Bronchial epithelial cell (primary cell): ENCODE results near the gene MAFF. TPM values are rescaled to one million over a fixed set of nuclear protein-coding genes. Genes with fewer than 3 reads are reported as not detected.

Source experiments
- DNase-seq: peaks from one replicate; pipeline ENCODE4 v3.0.0-alpha.2; 2010; ENCODE audit warnings: low read depth
- FAIRE-seq: peaks from 2 replicates; lab custom pipeline; 2011; peaks lifted over from hg19 to GRCh38; lab: Jason Lieb, UNC
- H3K27me3 ChIP-seq: 2 replicates; pipeline ENCODE4 v1.5.1; 2011; ENCODE audit warnings: low read length; ENCODE audit not compliant: control insufficient read depth, insufficient read depth
- H3K36me3 ChIP-seq: 2 replicates; pipeline ENCODE4 v1.5.1; 2011; ENCODE audit warnings: low read length; ENCODE audit not compliant: control insufficient read depth, insufficient read depth
- H3K4me3 ChIP-seq: 2 replicates; pipeline ENCODE4 v1.5.1; 2011; ENCODE audit warnings: mild to moderate bottlenecking, low read depth, low read length, control low read depth
- total RNA-seq: library from RNA; depleted of rRNA; stranded (reverse); fragments of >200 nt; gene quantifications from 2 replicates; pipeline ENCODE4 v1.2.1, GENCODE V29; 2014
- TF ChIP-seq, protein P1 (sequence below): IDR thresholded peaks from 2 replicates; pipeline ENCODE4 v1.5.1; 2011; ENCODE audit warnings: mild to moderate bottlenecking, moderate library complexity, low read length, control low read depth, inconsistent platforms; ENCODE audit not compliant: insufficient read depth, severe bottlenecking

Gene MAFF
- total RNA-seq, 1 donor from 2014 or later = 25.0 TPM

DNA sequence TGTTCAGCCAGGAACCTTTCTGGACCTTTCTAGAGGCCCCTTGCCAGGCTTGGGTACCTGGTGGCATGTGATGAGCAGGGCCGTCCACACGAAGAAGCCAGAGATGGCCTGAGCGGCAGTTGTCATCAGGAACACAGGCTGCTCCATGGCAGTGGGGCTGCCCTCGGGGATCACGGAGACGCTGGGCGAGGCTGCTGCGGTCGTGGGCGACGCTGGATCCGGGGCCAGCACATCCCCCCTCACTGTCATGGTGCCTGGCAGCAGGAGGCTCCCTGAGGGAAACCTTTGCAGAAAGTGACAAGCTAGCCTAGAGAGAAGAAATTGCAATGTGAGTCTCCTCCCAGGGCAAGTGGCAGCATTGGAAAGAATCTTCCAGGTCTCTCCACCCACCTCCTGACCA is 45.9 kb downstream of the MAFF start:
- no peak overlapping the region for H3K4me3 ChIP-seq
- TF ChIP-seq, protein P1, sequence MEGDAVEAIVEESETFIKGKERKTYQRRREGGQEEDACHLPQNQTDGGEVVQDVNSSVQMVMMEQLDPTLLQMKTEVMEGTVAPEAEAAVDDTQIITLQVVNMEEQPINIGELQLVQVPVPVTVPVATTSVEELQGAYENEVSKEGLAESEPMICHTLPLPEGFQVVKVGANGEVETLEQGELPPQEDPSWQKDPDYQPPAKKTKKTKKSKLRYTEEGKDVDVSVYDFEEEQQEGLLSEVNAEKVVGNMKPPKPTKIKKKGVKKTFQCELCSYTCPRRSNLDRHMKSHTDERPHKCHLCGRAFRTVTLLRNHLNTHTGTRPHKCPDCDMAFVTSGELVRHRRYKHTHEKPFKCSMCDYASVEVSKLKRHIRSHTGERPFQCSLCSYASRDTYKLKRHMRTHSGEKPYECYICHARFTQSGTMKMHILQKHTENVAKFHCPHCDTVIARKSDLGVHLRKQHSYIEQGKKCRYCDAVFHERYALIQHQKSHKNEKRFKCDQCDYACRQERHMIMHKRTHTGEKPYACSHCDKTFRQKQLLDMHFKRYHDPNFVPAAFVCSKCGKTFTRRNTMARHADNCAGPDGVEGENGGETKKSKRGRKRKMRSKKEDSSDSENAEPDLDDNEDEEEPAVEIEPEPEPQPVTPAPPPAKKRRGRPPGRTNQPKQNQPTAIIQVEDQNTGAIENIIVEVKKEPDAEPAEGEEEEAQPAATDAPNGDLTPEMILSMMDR = no peak
- DNase-seq (no peak), FAIRE-seq (no peak)
- H3K27me3 ChIP-seq = no peaks in the 10 kb centered on the region
- H3K36me3 ChIP-seq = peaks cover 17% of the 10 kb centered on the region

DNA sequence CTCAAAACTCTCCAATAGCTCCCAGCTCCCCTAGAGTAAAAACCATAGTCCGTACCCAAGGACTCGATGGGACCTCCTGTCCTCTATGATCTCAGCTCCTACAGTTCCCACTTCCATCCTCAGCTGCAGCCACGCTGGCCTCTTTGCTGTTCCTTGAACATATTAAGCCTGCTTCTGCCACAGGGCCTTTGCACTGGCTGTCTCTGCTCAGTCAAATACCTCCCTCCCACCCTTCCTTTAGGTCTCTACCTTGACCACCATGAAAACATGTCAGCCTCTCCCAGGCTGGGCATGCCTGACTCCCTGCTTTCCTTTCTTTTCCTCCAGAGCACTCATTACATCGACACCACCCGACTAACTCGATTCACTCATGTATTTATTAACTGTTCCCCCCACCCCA is 46.5 kb downstream of the MAFF start:
- DNase-seq = no peak
- peaks cover 17% of the 10 kb centered on the region for H3K36me3 ChIP-seq
- TF ChIP-seq, protein P1 = no peak
- no peaks in the 10 kb centered on the region for H3K27me3 ChIP-seq
- FAIRE-seq = no peak
- no peak overlapping the region for H3K4me3 ChIP-seq

DNA sequence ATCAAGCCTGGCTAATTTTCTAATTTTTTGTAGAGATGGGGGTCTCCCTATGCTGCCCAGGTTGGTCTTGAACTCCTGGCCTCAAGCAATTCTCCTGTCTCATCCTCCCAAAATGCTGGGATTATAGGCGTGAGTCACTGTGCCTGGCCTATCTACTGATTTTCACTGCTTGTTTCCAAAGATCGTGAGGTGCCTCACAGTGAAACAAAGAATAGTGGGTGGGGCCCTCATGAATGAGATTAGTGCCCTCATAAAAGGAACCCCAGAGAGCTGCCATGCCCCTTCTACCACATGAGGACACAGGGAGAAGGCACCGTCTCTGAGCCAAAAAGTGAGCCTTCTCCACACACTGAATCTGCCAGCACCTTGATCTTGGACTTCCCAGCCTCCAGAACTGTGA is 47.5 kb downstream of the MAFF start:
- Histone ChIP-seq H3K36me3 (peaks cover 17% of the 10 kb centered on the region), H3K4me3 (no peak overlapping the region), H3K27me3 (no peaks in the 10 kb centered on the region)
- TF ChIP-seq, protein P1 = no peak
- DNase-seq (no peak), FAIRE-seq (no peak)

DNA sequence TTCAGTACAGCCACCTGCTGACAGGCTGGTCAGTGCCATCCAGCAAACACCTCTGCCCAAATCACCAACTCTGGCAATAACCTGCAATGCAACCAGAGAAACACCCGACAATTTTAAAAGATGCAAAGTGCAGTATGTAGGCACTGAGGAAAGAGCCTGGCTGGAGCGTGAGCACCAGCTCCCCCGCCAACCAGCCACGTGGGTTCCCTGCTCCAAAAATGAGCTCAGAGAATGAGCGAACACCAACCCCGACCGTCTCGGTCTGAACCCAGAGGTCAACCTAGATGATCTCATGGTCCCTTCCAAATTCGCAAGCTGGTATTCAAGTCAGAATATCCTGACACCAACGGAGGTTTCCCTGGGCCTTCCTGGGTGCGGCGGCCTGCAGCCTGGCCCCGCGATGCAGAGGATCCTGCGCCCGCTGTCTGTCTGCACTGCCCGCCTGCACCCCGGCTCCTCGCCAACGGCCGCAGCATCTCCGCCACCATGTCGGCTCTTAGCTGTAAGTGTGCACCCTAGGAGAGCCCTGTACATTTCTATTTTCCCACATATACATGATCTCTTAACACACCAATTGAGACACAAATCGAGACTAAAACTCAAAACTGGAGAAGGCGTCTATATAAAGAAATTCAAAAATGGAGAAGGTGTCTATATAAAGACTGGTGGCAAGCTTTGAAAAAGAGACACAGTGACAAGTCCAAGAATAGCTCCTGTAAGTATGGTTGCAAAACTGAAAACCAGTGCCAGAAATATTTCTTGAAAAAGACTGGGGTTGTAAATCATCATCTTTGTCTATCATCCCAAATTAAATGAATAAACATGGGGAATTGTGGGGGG is 48.2 kb downstream of the MAFF start:
- DNase-seq = no peak
- Histone ChIP-seq H3K36me3 (peaks cover 14% of the 10 kb centered on the region), H3K27me3 (no peaks in the 10 kb centered on the region), H3K4me3 (no peak overlapping the region)
- no peak for FAIRE-seq
- TF ChIP-seq, protein P1 = no peak

DNA sequence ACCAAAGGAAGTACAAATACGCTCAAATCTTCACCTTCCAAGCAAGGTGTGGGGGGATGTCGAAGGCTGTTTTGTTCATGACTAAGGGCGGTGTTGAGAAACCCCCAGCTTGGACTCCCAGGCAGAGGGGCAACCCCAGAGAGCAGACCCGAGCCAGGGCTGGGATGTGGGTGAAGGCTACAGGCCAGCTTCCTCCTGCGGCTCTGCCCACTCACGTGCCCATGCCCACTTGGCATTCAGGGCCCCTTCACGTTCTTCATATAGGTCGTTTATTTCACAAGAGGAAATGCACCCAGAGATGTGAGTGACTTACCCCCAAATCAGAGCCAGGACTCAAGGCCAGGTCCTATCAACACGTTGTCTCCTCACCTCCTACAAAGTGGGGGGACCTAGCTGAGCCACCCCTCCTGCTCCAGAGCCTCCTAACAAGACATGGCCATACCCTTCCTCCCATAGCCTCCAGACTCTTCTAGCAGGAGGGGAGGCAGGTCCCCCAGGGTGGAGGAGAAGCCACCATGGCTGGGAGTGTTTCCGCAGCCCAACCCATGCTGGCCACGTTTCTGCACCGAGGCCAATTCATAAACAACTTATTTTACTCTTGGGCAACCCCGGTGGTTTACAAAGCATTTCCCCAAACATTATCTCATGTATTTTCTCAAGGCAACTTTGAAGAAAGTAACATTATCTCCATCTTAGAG is 49.0 kb downstream of the MAFF start:
- Histone ChIP-seq H3K27me3 (no peaks in the 10 kb centered on the region), H3K36me3 (peaks cover 13% of the 10 kb centered on the region), H3K4me3 (no peak overlapping the region)
- DNase-seq = no peak
- FAIRE-seq = no peak
- TF ChIP-seq, protein P1 = no peak
